Measurements from ENCODE around the gene SLC25A21.

SLC25A21 gene

GRCh38 chr14:37143475-37143874, 28.9 kb downstream of the SLC25A21 start:
- no peak for DNase-seq (ENCODE audit: low spot score)

GRCh38 chr14:37142835-37143401, 29.5 kb downstream of the SLC25A21 start:
- no peak for DNase-seq (ENCODE audit: low spot score)

- DNase-seq (ENCODE audit: low spot score) = no peak
Measured at GRCh38 chr14:37140176-37140575, 32.2 kb downstream of the SLC25A21 start.

- DNase-seq (ENCODE audit: low spot score) = no peak
Measured at GRCh38 chr14:37139710-37140109, 32.7 kb downstream of the SLC25A21 start.

GRCh38 chr14:37138898-37139297, 33.5 kb downstream of the SLC25A21 start:
- no peak for DNase-seq (ENCODE audit: low spot score)

- no peak for DNase-seq (ENCODE audit: low spot score)
Measured at GRCh38 chr14:37133284-37133913, 39.0 kb downstream of the SLC25A21 start.

- peak; percentile 95 for DNase-seq (ENCODE audit: low spot score)
Measured at GRCh38 chr14:37131205-37131604, 41.2 kb downstream of the SLC25A21 start.

GRCh38 chr14:37129047-37129446, 43.4 kb downstream of the SLC25A21 start:
- DNase-seq (ENCODE audit: low spot score) = no peak

- DNase-seq (ENCODE audit: low spot score) = no peak
Measured at GRCh38 chr14:37124614-37125013, 47.8 kb downstream of the SLC25A21 start.

- DNase-seq (ENCODE audit: low spot score) = no peak
Measured at GRCh38 chr14:37122919-37123639, 49.3 kb downstream of the SLC25A21 start.

GRCh38 chr14:37122288-37122687, 50.1 kb downstream of the SLC25A21 start:
- DNase-seq (ENCODE audit: low spot score) = no peak

- no peak for DNase-seq (ENCODE audit: low spot score)
Measured at GRCh38 chr14:37118673-37119366, 53.6 kb downstream of the SLC25A21 start.

- DNase-seq (ENCODE audit: low spot score) = peak; percentile 5
Measured at GRCh38 chr14:37116933-37117849, 55.2 kb downstream of the SLC25A21 start.

- no peak for DNase-seq (ENCODE audit: low spot score)
Measured at GRCh38 chr14:37115406-37115805, 57.0 kb downstream of the SLC25A21 start.

- DNase-seq (ENCODE audit: low spot score) = no peak
Measured at GRCh38 chr14:37114559-37114958, 57.8 kb downstream of the SLC25A21 start.

- no peak for DNase-seq (ENCODE audit: low spot score)
Measured at GRCh38 chr14:37114002-37114401, 58.4 kb downstream of the SLC25A21 start.

GRCh38 chr14:37098132-37098531, 74.3 kb downstream of the SLC25A21 start:
- DNase-seq (ENCODE audit: low spot score) = no peak

- DNase-seq (ENCODE audit: low spot score) = no peak
Measured at GRCh38 chr14:37094502-37094901, 77.9 kb downstream of the SLC25A21 start.

- no peak for DNase-seq (ENCODE audit: low spot score)
Measured at GRCh38 chr14:37093364-37093763, 79.0 kb downstream of the SLC25A21 start.

GRCh38 chr14:37091651-37092050, 80.8 kb downstream of the SLC25A21 start:
- DNase-seq (ENCODE audit: low spot score) = no peak

- no peak for DNase-seq (ENCODE audit: low spot score)
Measured at GRCh38 chr14:37090026-37090425, 82.4 kb downstream of the SLC25A21 start.

GRCh38 chr14:37089410-37089809, 83.0 kb downstream of the SLC25A21 start:
- DNase-seq (ENCODE audit: low spot score) = no peak

Measured in pons (tissue), 1 donor.